H7 (cell line): Measurements from ENCODE around the gene SSC5D. TPM values are rescaled to one million over a fixed set of nuclear protein-coding genes. Genes with fewer than 3 reads are reported as not detected.
"Not testable (repeated sequence)": the region's sequence is repeated elsewhere in the genome, so short reads cannot be mapped to it uniquely, and the experiment has no call there.

Experiments
- DNase-seq: peaks from one replicate; pipeline ENCODE4 v3.0.0; 2012
- H3K27me3 ChIP-seq: 2 replicates; pipeline ENCODE4 v1.6.0; 2011; ENCODE audit warnings: mild to moderate bottlenecking, low read length; ENCODE audit not compliant: control insufficient read depth, insufficient read depth
- H3K36me3 ChIP-seq: replicated peaks from 2 replicates; pipeline ENCODE4 v1.5.1; 2011; ENCODE audit warnings: low read length; ENCODE audit not compliant: control insufficient read depth, insufficient read depth
- H3K4me3 ChIP-seq: 2 replicates; pipeline ENCODE4 v1.5.1; 2011; ENCODE audit warnings: low read depth, mild to moderate bottlenecking, control low read depth, low read length, moderate library complexity; ENCODE audit not compliant: insufficient read depth
- total RNA-seq: library from RNA; depleted of rRNA; stranded (reverse); fragments of >200 nt; shearing (Covaris generic); gene quantifications from 2 replicates; pipeline ENCODE4 v1.2.3, GENCODE V29; 2014

The SSC5D gene
- total RNA-seq, 1 experiment from 2014 or later = 0.87 TPM

DNA sequence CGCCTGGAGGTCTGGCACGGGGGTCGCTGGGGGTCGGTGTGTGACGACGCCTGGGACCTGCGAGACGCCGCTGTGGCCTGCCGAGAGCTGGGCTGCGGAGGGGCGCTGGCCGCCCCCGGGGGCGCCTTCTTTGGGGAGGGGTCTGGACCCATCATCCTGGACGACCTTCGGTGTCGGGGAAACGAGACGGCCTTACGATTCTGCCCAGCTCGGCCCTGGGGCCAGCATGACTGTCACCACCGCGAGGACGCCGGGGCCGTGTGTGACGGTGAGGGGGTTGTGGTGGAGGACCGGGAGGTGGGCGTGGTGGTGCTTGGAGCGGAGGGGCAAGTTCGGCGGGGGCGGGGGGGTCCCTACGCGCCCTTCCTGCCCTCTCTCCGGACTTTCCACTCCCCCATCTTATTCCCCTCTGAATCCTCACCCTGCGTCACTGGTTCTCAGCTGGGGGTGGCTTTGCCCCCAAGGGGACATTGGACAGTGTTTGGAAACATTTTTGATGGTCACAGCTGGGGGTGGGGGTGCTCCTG, 5.5 kb downstream of the SSC5D start:
- no peaks in the 10 kb centered on the region for H3K27me3 ChIP-seq

DNA sequence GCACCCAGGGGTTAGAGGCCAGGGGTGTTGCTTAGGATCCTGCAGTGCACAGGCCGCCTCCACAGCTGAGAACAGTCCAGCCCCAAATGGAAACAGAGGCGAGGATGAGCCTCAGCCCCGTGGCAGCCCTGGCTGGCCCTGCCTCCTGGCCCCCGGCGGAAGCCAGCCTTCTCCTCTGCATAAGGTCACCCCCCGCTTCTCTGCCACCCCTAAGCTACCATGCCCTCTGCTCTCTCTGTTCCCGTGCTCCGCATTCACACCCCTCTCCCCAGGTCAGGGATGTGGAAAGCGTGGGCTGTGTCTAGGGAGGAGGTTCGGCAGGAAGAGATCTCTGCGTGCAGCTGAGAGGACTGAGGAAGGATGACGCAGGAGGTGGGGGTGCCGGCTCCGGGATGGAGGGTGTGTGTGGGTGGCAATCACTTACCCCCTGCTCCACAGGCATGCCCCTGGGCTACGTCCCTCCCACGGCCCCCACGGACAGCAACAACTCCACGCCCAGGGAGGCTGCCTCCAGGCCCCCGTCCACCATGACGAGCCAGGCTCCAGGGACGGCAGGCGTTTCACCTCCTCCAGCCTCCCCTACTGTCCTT, 6.0 kb downstream of the SSC5D start:
- peak; percentile 64 for DNase-seq
- Histone ChIP-seq H3K4me3 (no peak overlapping the region), H3K36me3 (no peaks in the 10 kb centered on the region), H3K27me3 (no peaks in the 10 kb centered on the region)

More for the DNA sequence above, 5.5 kb downstream of the SSC5D start:
- H3K4me3 ChIP-seq = no peak overlapping the region
- peak; percentile 63 for DNase-seq
- H3K36me3 ChIP-seq = no peaks in the 10 kb centered on the region

DNA sequence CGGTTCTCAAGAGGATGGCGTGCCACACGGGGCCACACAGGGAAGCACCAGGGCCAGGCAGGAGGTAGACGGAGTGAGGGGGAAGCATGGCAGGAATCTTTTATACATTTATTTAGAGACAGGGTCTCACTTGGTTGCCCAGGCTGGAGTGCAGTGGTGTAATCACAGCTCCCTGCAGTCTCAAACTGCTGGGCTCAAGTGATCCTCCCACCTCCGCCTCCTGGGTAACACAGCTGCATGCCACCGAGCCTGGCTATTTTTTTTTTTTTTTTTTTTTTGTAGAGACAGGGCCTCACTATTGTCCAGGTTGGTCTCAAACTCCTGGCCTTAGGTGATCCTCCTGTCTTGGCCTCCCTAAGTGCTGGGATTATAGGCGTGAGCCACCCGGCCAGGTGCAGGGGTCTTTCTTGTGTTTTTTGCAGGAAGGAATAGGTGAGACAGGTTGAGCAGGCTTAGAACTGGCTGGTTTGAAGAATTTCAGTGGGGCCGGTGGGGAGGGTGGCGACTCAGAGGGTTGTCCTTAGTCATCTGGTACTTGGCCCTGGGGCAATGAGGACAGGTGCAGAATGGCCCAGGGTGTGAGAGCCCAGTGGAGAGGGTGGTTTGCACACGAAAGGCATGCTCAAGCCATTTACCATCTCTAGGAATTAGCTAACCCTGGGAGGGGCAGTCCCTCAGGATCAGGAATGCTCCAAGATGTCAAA, 7.6 kb downstream of the SSC5D start:
- Histone ChIP-seq H3K36me3 (no peaks in the 10 kb centered on the region), H3K27me3 (no peaks in the 10 kb centered on the region), H3K4me3 (no peak overlapping the region)
- peak; percentile 65 for DNase-seq

DNA sequence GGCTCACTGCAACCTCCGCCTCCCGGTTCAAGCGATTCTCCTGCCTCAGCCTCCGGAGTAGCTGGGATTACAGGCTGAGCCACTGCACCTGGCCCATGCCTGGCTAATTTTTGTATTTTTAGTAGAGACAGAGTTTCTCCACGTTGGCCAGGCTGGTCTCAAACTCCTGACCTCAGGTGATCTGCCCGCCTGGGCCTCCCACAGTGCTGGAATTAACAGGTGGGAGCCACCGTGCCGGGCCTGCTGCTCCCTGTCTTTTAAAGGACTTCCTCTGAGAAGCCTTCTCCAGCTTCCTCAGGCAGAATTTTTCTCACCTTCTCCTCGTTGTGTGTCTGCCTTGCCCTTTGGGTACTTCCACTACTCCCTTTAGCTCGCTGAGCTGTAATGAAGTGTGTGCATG, 8.6 kb downstream of the SSC5D start:
- not testable (repeated sequence) for H3K4me3 ChIP-seq, DNase-seq, H3K27me3 ChIP-seq, H3K36me3 ChIP-seq

DNA sequence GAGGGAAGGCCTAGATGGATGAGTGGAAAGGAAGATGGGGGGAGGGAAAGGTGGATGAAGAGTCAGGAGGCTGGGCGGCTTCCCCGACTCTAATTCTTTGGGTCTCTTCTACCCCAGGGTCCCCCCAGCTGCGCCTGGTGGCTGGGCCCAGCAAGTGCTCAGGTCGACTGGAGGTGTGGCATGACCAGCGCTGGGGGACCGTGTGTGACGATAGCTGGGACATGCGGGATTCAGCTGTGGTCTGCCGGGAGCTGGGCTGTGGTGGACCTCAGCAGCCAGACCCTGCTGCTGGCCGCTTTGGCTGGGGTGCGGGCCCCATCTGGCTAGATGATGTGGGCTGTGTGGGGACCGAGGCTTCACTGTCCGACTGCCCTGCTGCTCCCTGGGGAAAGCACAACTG, 9.5 kb downstream of the SSC5D start:
- no peak overlapping the region for H3K4me3 ChIP-seq
- DNase-seq = peak; percentile 34
- H3K27me3 ChIP-seq = peaks cover 2% of the 10 kb centered on the region
- no peaks in the 10 kb centered on the region for H3K36me3 ChIP-seq

DNA sequence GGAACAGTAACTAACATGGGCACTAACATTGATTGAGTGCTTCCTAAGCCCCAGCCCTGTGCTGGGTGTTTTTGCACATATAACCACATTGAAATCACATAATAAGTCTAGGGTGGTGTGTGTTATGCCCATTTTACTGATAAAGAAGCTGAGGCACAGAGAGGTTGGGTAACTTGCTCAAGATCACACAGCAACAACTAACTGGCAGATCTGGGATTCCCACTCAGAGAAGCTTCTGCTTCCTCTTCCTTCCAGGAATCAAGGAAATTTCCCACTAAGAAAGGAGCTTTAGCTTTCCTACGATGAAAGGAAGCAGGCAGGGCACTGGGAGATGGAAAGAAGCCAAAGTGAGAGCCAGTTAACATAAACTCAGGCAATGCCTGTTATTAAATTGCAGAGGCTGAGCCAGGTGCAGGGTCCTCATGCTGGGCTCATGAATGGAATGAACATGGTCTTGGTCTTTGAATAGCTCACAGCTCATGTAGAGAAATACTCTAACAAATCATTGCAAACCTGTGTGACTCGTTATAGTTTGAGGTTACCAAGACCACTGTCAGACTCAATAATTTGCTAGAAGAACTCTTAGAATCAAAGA, 10.1 kb downstream of the SSC5D start:
- Histone ChIP-seq H3K27me3 (peaks cover 6% of the 10 kb centered on the region), H3K4me3 (no peak overlapping the region), H3K36me3 (no peaks in the 10 kb centered on the region)
- no peak for DNase-seq

DNA sequence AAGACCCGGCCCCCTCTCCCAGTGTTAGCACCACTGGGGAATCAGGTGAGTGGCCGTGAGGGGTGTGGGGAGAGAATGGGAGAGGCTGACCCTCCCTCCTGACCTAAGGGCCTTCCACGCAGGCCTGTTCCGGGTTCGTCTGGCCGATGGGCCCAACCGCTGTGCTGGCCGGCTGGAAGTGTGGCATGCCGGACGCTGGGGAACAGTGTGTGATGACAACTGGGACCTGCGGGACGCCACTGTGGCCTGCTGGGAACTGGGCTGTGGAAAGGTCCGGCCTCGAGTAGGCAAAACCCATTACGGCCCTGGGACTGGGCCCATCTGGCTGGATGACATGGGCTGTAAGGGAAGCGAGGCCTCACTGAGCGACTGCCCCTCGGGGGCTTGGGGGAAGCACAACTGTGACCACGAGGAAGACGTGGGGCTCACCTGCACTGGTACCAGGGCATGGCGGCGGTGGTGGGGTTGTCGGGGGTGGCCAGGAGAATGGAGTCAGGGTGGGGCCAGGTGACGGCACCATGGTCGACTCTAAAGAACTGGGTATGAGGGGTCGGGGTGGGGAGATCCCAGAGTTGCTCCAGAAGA, 12.2 kb downstream of the SSC5D start:
- no peak overlapping the region for H3K4me3 ChIP-seq
- DNase-seq = no peak
- H3K27me3 ChIP-seq = peaks cover 8% of the 10 kb centered on the region
- H3K36me3 ChIP-seq = no peaks in the 10 kb centered on the region

DNA sequence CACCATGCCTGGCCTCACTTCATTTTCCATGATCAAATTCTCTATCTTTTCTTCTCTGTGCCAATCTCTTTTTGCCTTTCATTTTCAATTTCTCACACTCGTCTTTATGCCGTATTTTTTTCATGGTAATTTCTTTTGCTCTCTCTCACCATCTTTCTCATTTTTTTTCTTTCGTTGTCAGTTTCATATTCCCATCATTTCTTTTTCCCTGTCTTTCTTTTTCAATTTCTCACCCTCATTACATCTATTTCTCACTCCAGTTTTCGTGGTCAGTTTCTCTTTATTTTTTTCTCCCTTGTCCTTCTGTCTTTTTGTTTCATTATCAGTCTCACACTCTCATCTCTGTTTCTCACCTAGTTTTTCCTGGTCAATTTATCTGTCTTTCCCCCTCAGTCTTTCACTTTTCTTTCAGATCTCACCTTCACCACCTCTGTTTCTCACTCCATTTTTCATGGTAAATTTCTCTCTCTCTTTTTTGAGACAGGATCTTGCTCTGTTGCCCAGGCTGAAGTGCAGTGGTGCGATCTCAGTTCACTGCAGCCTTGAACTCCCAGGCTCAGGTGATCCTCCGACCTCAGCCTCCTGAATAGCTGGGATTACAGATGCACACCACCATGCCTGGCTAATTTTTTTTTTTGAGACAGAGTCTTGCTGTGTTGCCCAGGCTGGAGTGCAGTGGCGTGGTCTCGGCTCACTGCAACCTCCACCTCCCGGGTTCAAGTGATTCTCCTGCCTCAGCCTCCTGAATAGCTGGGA, 14.1 kb downstream of the SSC5D start:
- Histone ChIP-seq H3K27me3 (peaks cover 8% of the 10 kb centered on the region), H3K36me3 (no peaks in the 10 kb centered on the region), H3K4me3 (no peak overlapping the region)
- no peak for DNase-seq

DNA sequence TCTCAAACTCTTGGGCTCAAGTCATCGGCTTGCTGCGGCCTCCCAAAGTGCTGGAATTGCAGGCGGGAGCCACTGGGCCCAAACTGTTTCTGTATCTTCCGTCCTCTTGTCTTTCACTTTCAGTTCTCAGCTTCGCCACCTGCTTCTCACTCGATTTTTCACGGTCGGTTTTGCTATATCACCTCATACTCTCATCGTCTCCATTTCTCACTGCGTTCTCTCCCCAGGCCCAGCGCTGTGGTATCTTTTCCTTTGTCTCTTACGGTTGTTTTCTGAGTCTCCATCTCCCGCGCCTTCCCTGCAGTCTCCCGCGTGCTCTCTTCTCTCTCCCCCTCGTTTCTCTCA, 14.9 kb downstream of the SSC5D start:
- no peak overlapping the region for H3K4me3 ChIP-seq
- no peak for DNase-seq

DNA sequence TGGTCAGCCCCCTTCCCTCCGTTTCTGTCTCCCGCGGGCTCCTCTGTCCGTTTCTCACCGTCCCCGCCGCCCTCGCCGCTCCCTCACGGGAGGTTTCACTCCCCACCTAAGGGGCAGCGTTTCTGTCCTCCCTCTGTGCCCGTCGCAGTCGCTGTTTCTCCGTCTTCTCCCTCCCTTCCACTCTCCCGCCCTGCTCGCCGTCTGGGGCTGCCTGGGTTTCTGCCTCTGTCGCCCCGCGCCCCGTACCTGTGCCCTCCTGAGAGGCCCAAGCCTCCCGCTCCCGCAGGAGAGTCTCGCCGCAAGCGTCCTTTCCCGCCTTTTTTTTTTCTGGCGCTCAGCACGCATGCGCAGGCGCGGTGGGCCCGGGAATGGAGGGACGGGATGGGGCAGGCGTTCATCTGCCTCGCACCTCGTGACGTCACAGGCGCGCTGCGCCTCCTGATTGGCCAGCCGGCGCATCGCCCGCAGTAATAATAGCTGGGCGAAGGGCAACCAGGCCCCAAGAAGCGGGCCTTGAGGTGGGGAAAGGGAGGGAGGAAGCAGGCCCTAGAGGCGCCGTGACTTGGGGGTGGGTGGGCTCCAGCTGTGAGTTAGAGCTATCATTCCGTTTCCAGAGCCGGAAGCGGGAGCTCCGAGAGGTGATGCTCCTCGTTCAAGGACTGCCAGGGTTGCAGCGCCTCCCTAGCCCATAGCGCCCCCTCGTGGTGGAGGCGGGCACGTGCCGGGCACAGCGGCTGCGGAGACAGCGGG, 15.4 kb downstream of the SSC5D start:
- peak overlapping the region; percentile 28; the same call in 1 of the 2 replicates for H3K4me3 ChIP-seq

More for the DNA sequence above, 14.9 kb downstream of the SSC5D start:
- Histone ChIP-seq H3K36me3 (no peaks in the 10 kb centered on the region), H3K27me3 (peaks cover 8% of the 10 kb centered on the region)

DNA sequence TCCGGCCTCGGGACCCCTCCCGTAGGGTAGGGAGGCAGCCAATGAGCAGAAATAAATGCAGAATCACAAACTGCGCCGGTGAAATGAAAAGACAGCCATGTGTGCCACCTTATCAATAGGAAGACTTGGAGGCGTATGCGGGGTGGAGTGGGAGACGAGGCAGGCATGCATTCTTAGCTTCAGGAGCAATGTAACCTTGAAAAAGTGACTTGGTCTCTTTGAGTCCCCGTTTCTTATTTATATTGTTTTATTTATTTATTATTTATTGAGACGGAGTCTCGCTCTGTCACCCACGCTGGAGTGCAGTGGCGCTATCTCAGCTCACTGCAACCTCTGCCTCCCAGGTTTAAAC, 16.0 kb downstream of the SSC5D start:
- no peak for DNase-seq
- H3K27me3 ChIP-seq = peaks cover 8% of the 10 kb centered on the region
- no peaks in the 10 kb centered on the region for H3K36me3 ChIP-seq
- no peak overlapping the region for H3K4me3 ChIP-seq

More for the DNA sequence above, 15.4 kb downstream of the SSC5D start:
- Histone ChIP-seq H3K27me3 (peaks cover 8% of the 10 kb centered on the region), H3K36me3 (no peaks in the 10 kb centered on the region)
- DNase-seq = peak; percentile 99

DNA sequence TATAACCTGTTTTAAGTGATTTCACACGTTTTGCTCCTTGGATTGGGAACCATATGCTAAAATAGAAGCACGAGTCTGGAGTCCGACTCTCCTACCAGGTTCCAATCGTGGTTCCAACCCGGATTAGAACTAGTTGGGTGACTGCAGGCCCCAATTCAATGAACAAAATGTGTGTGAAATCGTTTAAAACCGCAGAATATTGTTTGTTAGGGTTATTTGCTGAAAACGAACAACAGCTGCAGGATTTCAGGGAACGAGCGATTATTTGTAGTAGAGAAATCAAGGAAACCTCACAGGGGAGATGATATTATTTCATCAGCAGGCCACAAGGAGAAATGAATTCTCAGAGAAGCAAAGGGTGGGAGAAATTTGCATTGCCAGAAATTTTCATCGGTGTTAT, 16.7 kb downstream of the SSC5D start:
- Histone ChIP-seq H3K36me3 (no peaks in the 10 kb centered on the region), H3K4me3 (no peak overlapping the region), H3K27me3 (peaks cover 8% of the 10 kb centered on the region)
- no peak for DNase-seq

DNA sequence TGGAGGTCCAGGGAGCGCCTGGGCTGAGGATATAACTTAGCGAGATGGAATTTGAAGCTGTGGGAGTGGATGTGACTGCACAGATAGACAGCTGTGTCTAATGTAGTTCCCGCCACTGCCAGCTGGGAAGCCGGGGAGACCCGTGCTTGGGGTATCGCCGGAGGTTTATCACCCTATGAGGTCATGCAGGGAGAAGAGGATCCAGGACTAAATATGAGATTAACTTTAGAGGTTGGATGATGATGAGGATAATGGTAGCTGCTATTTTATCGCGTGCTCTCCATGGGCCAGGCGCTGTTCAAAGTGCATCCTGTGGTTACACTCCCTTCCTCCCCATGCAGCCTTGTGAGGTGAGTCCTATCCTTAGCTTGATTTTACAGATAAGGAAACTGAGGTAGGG, 19.9 kb downstream of the SSC5D start:
- Histone ChIP-seq H3K27me3 (peaks cover 5% of the 10 kb centered on the region), H3K36me3 (no peaks in the 10 kb centered on the region), H3K4me3 (no peak overlapping the region)
- DNase-seq = no peak
